Measurements from ENCODE around the gene CADPS.

CADPS gene

DNA sequence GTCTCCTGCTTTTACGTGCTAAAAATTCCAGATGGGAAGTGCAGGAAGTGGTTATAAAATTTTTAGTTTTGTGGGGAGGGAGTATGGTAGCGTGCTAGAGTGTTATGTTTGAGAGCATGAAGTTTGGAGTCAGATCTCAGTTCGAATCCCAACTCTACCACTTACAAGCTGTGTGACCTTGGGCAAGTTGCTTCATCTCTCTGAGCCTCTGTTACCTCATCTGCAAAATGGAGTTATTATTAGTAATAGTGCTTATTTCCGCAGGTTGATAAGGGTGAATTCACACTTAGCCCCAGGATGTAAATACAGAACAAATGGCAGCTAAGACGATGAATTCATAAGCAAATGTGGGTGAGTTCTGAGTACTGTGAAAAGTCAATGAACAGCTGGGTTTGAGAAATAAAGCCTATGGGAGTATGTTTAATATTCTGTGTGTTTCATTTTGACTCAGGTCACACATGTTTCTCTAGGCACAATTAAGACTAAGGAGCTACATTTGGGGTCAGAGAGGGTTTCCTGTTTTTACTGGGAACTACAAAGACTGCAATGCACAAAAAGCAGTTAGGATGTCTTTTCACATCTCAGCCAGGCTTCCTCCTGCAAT is 428.8 kb downstream of the CADPS start:
- DNase-seq, result no peak

DNA sequence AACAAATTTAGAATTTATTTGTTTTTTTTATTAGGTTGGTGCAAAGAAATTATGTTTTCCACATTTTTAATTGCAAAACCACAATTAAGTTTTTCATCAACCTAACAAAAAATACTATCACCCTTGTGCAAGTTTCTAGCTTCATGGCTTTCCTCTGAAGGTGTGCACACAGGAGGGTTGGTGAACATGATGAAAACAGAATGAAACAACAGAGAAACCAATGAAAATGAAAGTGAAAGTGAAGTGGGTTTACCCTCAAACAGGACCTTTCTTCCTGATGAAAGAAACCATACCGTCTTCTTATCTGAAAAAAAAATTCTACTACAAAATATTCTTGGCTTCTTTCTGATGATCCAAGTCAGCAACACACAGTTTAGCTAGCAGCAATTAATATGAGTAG is 429.9 kb downstream of the CADPS start:
- DNase-seq, result no peak

DNA sequence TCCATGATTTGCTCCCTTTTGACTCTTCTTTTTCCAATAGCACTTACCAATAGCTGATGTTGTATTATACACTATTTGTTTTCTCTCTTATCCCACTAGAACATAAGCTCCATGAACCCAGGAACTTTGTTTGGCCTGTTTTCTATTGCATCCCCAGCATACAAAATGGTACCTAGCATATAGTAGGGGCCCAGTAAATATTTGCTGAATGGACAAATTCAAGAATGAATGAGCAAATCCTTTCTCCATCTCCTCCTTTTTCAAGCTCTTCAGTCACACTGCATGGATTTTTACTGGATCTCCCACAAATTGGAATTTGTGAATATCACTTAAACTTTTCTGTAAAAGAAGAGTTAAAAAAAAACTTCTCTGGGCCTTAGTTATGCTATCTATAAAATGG is 435.2 kb downstream of the CADPS start:
- no peak for DNase-seq

DNA sequence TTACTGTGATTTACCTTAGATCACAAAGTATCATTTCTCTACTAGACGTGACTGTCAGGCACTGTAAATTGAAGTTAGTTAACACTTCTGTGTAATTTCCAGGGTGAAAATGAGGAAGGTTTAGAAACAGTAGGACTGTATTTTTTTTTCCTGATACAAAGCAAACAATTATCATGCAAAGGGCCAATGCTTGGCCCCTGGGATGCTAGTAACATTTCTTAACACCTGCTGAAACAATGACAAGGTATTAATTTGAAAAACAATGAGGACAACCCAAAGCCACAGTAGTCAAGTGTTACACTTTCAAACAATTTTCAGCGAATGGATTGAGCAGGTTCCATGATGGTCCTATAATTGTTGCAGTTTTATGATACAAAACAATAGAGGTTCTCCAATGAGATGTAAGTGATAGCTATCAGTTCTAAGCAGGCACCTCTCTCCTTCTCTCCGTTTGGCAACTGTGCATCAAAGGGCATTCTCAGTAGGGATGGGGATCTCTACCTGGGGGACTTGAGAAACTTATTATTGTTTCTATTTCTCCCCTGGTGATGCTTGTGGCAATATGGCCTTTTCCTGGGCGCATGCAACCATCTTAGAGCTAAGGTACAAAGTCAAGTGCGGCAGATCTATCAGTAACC is 435.9 kb downstream of the CADPS start:
- no peak for DNase-seq

DNA sequence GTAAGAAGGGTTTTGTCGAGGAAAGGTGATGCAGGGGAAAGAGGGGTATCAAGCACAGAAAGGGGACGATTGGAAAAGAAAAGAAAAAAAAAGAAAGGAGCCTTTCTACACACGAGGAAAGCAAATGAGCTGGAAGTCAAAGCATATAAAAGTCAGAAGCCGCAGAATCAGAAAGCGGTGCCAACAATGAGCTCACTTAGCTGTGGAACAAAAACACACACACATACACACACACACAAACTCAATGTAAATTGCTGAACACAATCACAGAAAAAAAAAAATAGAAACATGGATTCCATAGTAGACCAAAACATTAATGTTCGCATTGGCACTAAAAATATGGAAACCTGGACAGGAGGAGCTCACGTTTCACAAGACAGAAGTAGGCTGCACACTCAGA is 438.4 kb downstream of the CADPS start:
- DNase-seq, result no peak

DNA sequence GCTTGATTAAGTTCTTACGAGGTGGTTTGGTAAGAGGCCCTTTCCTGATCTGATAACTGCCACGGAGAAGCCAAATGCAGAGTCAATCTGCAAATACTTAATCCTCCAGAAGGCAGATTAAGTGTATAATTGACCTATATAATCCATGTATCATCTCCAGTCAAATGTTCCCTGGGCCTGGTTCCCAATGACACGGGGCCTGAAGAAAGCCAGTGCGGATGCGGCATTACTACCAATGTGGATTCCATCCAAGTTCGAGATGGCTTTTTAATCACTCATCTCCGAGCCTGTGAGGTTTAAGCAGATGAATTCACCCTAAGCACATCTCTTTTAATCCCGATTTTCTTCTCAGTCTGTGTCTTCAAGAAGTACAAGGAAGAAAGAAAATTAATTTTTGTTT is 441.8 kb downstream of the CADPS start:
- no peak for DNase-seq

DNA sequence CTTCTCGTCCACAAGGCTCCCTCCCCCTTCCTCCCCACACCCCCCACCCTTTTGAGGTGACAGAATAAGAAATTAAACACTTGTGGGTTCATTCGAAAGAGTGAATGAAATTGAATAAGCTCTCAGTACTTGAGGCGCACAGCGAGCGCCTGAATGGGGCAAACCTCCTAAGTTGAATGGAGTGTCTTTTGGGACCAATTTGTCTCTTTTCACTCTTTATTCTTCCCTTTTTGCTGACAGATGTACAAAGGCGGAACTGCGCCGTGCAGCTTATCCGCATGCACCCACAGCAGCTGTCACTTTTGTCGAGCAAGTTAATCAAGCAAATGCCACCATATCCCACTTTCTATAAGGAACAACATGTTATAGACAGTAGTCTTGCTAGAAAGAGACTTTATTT is 454.0 kb downstream of the CADPS start:
- no peak for DNase-seq

DNA sequence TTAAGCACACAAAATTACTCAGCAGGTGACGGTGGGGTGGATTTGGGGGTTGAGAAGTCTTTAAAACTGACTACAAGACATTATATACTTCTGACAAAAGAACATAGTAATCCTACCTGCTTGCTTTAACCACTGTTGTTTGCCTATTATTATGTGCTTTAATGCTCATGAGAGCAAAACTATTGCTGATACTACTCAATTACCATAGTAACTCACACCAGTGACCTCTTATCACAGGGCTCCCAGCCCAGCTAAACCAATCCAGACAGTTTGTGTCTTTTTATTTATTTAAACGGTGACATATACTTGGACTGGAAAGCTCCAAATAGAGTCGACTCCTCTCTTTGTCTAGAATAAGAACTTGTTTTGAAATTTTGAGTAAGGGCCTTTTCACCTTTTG is 459.1 kb downstream of the CADPS start:
- no peak for DNase-seq

DNA sequence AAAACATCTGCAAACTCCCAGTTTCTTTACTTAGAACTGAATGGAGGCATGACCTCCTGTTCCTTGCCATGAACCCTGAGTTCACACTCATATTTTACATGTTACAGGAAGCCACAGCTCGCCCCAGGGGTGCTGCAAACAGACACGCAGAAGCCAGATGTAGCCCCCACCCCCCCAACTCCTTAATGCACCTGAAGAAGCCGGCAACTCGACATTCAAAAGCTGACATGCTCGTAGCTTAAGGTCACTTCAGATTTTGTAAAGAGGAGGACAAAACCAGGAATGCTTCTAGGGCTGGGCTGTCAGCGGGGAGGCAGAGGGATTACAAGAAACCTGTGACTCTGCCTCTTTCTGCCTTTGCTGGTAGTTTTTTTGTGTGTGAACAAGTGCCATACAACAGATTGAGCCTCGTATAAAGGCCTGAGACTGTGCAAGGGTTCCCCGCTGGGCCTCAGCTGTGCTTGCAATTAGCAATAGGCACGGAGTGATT is 459.9 kb downstream of the CADPS start:
- DNase-seq, result peak in 2 of 51 donors; percentile 1 to 4

DNA sequence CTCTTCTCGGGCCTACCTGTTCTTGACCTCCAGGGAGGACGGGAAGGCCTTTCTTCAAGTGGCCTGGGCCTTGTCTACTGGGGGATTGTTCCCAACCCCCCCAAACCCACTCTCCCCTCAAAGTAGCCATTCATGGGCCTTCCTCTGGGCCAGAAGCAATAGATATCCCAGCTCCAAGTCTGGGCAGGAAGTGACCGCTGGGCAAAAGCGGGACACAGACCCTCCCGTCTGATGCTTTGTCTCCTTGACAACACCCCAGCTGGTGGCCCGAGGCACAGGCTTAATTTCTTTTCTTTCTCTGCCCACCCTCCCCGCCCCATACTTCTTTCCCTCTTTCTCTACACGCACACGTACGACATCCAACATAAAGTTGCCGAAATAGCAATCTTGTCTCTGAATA is 460.4 kb downstream of the CADPS start:
- DNase-seq, result no peak

DNA sequence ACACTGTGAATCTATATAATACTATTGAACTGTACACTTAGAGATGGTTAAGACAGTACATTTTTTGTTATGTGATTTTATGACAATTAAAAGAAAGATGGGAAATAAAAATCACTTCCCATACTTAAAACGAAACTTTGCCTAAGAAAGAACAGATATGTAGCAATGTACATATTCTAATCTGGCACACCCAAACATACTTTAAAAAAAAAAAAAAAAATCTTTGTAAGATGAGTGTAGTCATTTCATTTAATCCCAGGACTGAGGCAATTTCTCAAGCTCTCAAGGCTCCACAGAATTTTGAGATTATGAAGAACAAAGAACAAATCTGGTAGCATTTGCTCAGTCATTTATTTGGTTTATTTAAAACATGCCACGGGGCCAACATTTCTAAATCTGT is 461.5 kb downstream of the CADPS start:
- no peak for DNase-seq

DNA sequence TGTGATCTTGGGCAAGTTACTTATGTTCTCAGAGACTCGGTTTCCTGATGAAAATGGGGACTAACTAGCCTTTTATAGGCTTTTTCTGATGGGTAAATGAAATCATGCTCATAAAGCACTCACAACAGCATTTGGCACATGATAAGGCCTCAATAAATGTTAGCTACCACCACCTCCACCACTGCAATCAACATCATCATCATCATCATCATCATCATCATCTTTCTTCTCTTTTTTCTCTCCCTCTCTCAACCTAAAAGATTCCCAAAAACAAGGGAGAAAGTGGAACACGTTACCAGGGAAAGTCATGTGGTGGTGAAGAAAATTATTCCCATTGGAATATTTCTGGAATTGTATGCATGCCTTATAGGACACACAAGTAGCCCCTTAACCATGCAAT is 468.3 kb downstream of the CADPS start:
- DNase-seq, result no peak

DNA sequence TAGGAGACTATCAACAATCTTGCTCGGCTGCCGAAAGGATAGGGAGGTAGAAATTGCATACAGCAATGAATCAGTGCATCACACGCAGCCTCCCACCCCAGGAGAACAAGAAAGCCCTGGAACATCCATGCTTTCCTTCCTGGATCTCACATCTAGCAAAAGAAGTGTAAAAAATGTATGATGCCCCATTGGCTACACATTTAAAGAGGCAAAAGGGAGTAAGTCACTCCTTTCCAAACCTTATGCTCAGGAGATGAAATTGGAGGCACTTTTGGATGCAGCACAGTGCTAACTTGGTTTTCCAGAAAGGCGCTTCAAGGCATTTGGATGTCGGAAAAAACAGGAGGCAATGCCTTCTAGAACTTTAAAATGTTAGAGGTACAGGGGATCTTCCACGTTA is 469.6 kb downstream of the CADPS start:
- no peak for DNase-seq

DNA sequence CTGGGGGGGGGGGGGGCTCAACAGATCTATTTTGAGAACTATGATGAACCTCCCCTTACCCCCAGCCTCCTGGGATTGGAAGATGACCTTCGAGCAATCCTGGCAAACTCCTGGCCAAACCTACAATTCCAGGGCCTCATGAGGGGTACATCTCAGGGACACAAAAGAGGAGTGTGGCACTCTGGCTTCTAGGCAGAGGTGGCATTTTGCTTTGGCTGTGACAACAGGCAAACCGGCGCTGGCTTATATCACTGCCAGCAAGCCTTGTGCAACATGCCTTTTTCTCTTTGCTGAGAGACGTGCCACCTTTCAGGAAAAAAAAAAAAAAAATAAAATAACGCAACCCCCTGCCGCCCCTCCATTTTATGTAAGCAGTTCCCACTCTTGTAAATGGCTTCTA is 470.1 kb downstream of the CADPS start:
- no peak for DNase-seq

DNA sequence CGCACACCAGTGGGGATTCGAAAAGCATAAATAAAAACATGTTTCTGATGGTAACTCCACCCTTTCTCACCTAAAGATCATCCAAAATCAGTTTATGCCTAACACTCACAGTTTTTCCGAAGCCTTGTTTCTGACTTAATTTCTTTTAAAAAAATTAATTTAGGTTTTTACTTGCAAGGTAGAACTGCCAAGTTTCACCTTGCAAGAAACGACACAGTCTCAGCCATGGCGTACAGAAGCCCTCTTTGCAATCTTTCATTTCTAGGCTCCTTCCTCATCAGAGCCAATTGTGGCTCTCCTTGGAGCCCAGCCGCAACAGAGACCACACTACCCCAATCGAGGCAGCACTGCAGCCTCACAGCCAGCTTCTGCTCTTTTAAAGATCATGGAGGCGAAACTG is 470.9 kb downstream of the CADPS start:
- no peak for DNase-seq

DNA sequence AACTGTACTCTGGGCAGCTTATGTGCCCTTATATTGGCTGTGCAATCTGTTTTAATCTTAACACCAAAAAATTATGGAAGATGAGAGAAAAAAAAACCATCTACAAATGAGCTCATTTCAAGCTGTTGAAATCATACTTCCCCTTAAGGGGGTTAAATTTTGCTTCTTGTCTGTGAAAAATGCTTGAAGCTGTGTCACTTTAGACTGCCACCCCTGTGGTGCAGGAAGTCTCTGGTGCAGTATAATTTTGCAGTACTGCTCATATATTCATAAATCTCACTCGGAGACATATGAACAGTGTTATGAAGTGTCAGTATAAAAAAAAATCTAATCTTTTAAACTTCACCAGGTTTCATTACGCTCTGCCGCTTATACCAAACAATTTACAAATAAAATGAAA is 471.5 kb downstream of the CADPS start:
- no peak for DNase-seq

DNA sequence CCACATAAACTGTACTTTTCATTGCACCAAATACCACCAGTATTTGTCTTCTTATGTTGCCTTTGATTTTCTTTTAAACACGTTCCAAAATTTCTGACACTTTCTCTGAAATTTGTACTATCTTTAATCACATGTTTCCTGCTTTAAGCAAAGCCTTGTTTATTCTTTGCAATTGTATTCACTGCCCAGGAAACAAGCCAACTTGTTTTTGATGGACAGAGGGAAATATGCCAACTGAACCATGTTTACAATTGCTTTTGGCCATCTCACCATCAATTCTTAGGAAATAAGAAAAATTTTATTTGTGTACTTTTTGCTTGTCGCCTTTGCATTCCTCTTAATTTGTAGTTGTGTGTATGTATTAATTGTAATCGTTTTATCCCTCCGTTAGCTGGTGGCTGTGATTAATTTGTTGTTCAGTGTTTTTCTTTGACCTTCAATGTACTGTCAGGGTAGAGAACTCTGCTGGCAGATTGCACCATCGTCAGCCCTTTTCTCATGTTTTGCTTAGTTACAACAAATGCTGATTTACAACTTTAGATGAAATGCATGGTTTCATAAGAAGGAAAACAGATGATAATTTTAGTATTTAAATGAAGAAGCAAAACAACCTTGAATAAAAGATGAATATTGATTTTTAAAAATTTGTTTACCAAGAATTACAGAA is 482.5 kb downstream of the CADPS start:
- no peak for DNase-seq

DNA sequence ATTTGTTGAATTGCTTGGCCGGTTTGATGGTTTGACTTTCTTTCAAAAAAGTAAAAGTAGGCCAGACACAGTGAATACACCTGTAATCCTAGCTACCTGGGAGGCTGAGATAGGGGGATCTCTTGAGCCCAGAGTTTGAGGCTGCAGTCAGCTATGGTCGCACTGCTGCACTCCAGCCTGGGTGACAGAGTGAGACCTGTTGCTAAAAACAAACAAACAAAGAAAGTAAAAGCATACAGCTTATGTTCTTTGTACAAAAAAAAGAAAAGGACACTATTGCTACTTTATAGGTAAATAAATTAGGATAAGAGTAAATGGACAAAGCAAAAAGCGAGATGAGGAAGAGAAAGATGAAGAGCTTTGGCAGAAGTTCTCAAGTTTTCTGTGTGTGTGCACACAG is 488.0 kb downstream of the CADPS start:
- DNase-seq, result no peak

DNA sequence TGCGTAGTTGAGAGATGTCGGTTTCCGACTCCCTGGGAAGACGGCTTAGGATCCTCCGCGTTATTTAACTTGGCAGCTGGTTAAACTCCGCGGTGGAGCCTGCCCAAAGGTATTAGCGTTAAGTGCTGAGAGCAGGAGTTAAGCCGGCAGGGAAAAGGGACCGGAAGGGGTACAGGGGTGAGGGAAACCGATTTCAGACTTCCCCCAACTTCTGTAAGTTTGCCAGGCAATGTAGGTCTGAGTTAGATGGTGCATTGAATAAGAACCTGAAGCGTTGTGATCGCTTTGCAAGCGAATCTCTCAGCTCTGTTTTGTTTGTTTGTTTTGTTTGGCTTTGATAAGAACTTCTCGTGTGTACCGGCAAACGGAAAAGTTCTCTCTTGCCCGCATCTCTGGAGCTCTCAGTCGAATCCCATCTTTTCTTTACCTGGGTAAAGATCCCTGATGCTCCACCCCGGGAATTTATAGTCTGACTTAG is 495.9 kb downstream of the CADPS start:
- no peak for DNase-seq

DNA sequence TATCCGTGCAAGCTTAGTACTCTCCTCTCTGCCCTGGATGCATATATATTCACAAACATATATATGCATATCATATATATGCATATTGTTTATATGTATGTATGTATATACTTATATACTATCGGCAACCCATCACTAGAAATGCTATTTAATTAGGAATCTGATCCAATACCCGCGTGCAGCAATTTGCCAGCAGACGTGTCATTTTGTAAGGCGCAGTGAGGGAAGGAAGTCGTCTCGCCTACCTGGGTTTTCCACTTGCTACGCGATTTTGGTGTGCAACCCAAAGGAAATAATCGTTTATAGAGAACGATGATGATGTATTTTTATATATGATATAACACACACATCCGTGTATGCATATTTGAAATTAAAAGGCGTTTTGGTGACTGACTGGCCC is 496.3 kb downstream of the CADPS start:
- no peak for DNase-seq

DNA sequence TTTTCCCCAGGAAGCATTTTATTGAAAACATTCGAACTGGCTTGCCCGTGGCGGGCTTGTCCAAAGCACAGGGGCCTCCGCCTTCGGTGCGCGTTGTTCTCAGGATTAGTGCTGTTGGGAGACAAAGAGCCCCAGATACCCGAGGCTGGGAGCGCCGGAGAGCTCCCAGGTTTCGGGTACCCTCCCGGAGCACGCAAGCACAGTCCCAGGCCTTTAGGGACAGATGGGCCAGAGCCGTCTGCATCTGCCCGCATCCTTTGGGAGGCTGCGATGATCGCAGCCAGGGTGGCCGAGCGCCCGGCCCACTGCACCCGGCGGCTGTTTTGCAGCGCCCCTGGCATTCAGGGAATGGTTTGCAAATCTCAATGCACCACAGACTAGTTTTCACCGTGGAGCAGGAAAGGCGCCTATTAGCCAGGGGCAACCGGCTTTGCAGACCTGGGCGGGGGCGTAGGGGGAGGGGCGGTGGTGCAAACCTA is 496.9 kb downstream of the CADPS start:
- DNase-seq, result no peak

DNA sequence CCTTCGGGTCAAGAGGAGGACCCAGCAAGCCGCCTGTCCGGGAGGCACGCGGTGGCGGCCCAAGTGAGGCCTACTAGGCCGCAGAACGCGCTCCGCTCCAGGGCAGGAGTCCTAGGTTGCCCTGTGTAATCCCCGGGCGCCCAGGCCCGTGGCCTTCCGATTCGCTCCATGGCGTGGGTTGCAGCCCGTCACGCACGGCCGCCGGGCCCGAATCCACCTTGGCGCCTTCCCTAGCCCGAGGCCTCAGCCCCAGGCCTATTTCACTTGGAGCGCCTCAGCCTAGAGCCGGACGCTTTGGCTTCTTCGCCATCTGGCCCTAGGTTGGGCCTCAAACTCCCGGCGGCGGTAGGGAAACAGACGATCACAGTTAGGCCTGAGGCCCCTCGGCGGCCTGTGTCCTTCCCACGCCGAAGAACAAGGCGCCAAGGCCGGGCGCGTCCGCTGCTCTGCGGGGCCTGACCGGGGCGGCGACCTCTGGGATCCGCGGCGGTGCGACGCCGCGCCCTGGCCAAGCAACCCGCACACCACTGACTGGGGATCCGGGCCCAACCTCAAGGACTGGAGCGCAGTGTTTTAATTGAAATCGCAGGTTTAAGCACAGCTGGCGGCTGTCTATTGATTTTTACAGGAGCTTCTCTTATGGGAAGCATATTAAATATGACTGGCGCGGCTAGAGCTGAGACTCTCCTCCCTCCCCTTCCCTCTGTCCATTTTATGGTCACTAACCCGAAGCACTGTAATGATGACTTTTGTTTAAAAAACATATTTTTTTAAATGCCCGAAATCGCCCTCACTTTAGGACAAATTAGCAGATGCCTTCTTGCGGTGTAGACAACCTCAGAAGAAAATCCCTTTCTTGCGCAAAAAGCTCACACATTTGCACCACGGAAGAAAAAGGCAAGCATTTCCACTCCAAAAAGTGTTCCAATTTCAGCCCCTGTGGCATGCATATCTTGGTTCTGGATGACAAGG is 498.0 kb downstream of the CADPS start:
- DNase-seq, result no peak
